Ishikawa (cell line): Measurements from ENCODE around the gene SOCS1.

Experiments
- CEBPB ChIP-seq: IDR thresholded peaks from 2 replicates; pipeline ENCODE4 v1.6.1; 2012
- CREB1 ChIP-seq: IDR thresholded peaks from 2 replicates; pipeline ENCODE4 v1.6.1; 2012; ENCODE audit warnings: low read depth
- EGR1 ChIP-seq: IDR thresholded peaks from 2 replicates; pipeline ENCODE4 v1.6.1; 2012
- EP300 ChIP-seq: IDR thresholded peaks from 2 replicates; pipeline ENCODE4 v1.6.1; 2012; ENCODE audit warnings: borderline replicate concordance
- FOXM1 ChIP-seq: IDR thresholded peaks from 2 replicates; pipeline ENCODE4 v1.6.1; 2012; ENCODE audit warnings: low read depth, borderline replicate concordance
- MAX ChIP-seq: IDR thresholded peaks from 2 replicates; pipeline ENCODE4 v1.6.1; 2012
- NFIC ChIP-seq: IDR thresholded peaks from 2 replicates; pipeline ENCODE4 v1.6.1; 2012
- RAD21 ChIP-seq: IDR thresholded peaks from 2 replicates; pipeline ENCODE4 v1.6.1; 2012; ENCODE audit warnings: low read depth
- REST ChIP-seq: IDR thresholded peaks from 2 replicates; pipeline ENCODE4 v1.6.1; 2012; ENCODE audit warnings: low read depth, mild to moderate bottlenecking
- TAF1 ChIP-seq: IDR thresholded peaks from 2 replicates; pipeline ENCODE4 v1.6.1; 2012; ENCODE audit warnings: low read depth, mild to moderate bottlenecking
- TCF12 ChIP-seq: IDR thresholded peaks from 2 replicates; pipeline ENCODE4 v1.6.1; 2012; ENCODE audit warnings: low read depth
- TEAD4 ChIP-seq: IDR thresholded peaks from 2 replicates; pipeline ENCODE4 v1.6.1; 2012
- YY1 ChIP-seq: IDR thresholded peaks from 2 replicates; pipeline ENCODE4 v1.6.1; 2012; ENCODE audit warnings: low read depth
- ZBTB7A ChIP-seq: IDR thresholded peaks from 2 replicates; pipeline ENCODE4 v1.6.1; 2012; ENCODE audit warnings: low read depth
- TF ChIP-seq, protein P1 (sequence below): IDR thresholded peaks from 2 replicates; pipeline ENCODE4 v1.6.1; 2012

SOCS1 gene

GRCh38 chr16:11224894-11225676 is 30.9 kb downstream of the SOCS1 start:
- TF ChIP-seq TCF12 (no peak), CREB1 (no peak), NFIC (no peak), RAD21 (no peak), CEBPB (no peak), TAF1 (no peak), REST (no peak), EP300 (no peak), MAX (no peak), YY1 (no peak), EGR1 (no peak), ZBTB7A (no peak), FOXM1 (no peak)
- TF ChIP-seq, protein P1, sequence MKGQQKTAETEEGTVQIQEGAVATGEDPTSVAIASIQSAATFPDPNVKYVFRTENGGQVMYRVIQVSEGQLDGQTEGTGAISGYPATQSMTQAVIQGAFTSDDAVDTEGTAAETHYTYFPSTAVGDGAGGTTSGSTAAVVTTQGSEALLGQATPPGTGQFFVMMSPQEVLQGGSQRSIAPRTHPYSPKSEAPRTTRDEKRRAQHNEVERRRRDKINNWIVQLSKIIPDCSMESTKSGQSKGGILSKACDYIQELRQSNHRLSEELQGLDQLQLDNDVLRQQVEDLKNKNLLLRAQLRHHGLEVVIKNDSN, result no peak

GRCh38 chr16:11224096-11224893 is 31.7 kb downstream of the SOCS1 start:
- TF ChIP-seq EGR1 (no peak), TCF12 (no peak), TEAD4 (no peak), NFIC (no peak)

- TF ChIP-seq TCF12 (no peak), EP300 (no peak), NFIC (no peak), FOXM1 (no peak), RAD21 (no peak), REST (no peak), TAF1 (no peak), TEAD4 (no peak), EGR1 (no peak)
These were observed 36.8 kb downstream of the SOCS1 start for GRCh38 chr16:11219178-11219577.

GRCh38 chr16:11218604-11218962 is 37.4 kb downstream of the SOCS1 start:
- TF ChIP-seq CREB1 (no peak), TAF1 (no peak), YY1 (no peak), TEAD4 (no peak), EP300 (no peak), REST (no peak), CEBPB (no peak)
